ENCODE data around the gene MYO7A.

Gene MYO7A

DNA sequence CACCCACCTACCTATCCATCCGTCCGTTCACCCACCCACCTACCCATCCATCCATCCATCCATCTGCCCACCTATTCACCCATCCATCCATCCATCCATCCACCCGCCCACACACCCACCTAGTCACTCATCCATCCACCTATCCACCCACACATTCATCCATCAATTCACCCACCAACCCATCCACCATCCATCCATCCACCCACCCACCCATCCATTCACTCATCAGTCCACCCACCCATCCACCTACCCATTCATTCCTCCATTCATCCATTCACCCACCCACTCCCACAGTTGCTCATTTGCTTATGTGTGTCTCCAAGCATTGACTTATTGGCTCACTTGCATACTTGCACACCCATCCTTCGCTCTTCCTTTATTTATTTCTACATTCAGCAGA, 50.1 kb downstream of the MYO7A start:
- Histone ChIP-seq H3K27me3 (no peaks in the 10 kb centered on the region), H4K20me1 (no peaks in the 10 kb centered on the region), H3K4me1 (peaks cover 42% of the 10 kb centered on the region), H3K4me3 (no peak overlapping the region), H3K27ac (no peak overlapping the region), H3K9ac (no peak overlapping the region), H3K4me2 (no peak overlapping the region), H3K36me3 (no peaks in the 10 kb centered on the region), H3K9me3 (no peaks in the 10 kb centered on the region)
- TF ChIP-seq Cebpa-rat (IDR thresholded peaks at IDR 0.05): no peak

DNA sequence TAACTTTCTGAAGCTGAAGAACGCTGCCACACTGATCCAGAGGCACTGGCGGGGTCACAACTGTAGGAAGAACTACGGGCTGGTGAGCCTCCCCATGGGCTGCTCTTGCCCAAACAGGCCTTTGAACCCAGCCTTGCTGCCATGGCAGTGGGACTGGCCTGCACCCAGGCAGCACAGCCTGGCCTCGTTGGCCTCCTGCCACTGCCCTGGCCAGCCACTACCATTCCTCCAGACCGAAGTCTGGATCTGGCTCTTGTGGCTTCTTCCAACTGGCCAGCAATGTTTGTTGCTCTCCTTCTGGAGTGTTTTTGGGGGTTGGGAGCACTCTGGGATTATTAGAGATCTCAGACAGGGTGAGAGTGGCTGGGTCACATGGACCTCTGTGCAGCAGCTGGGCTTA, 51.0 kb downstream of the MYO7A start:
- H3K4me2 ChIP-seq: no peak overlapping the region
- no peaks in the 10 kb centered on the region for H4K20me1 ChIP-seq
- H3K27me3 ChIP-seq: no peaks in the 10 kb centered on the region
- peaks cover 35% of the 10 kb centered on the region for H3K4me1 ChIP-seq
- TF ChIP-seq Cebpa-rat (IDR thresholded peaks at IDR 0.05): no peak
- no peaks in the 10 kb centered on the region for H3K36me3 ChIP-seq
- no peaks in the 10 kb centered on the region for H3K9me3 ChIP-seq
- no peak overlapping the region for H3K27ac ChIP-seq
- no peak overlapping the region for H3K9ac ChIP-seq
- H3K4me3 ChIP-seq: no peak overlapping the region

DNA sequence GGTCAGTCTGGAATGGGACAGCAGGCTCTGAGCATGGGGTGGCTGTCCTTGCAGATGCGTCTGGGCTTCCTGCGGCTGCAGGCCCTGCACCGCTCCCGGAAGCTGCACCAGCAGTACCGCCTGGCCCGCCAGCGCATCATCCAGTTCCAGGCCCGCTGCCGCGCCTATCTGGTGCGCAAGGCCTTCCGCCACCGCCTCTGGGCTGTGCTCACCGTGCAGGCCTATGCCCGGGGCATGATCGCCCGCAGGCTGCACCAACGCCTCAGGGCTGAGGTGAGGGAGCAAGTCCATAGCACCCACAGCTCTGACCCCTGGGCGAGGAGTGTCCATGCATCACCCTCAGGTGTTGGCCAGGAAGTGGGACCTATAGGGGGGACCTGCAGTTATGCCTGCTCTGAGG, 51.6 kb downstream of the MYO7A start:
- Histone ChIP-seq H3K9me3 (no peaks in the 10 kb centered on the region), H3K27me3 (no peaks in the 10 kb centered on the region), H3K4me3 (no peak overlapping the region), H3K4me2 (no peak overlapping the region), H3K9ac (no peak overlapping the region), H3K4me1 (peaks cover 29% of the 10 kb centered on the region), H3K27ac (no peak overlapping the region), H4K20me1 (no peaks in the 10 kb centered on the region), H3K36me3 (no peaks in the 10 kb centered on the region)
- no peak for TF ChIP-seq Cebpa-rat (IDR thresholded peaks at IDR 0.05)

DNA sequence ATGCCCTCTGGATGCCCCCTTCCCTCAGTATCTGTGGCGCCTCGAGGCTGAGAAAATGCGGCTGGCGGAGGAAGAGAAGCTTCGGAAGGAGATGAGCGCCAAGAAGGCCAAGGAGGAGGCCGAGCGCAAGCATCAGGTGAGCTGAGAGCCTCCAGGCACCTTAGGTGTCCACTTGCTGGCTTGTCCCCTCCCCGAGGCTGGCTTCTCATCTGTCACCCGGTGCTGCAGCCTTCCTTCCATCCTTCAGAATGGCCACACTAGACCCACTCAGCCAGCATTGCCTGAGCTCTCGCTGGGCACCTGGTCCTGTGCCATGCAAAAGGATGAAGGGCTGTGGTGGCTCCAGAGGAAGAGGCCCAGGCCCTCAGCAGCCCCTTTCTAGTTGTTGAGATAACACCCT, 52.3 kb downstream of the MYO7A start:
- Histone ChIP-seq H3K4me1 (peaks cover 26% of the 10 kb centered on the region), H4K20me1 (no peaks in the 10 kb centered on the region), H3K9ac (no peak overlapping the region), H3K27ac (no peak overlapping the region), H3K4me3 (no peak overlapping the region), H3K9me3 (no peaks in the 10 kb centered on the region), H3K27me3 (no peaks in the 10 kb centered on the region), H3K36me3 (no peaks in the 10 kb centered on the region), H3K4me2 (no peak overlapping the region)
- no peak for TF ChIP-seq Cebpa-rat (IDR thresholded peaks at IDR 0.05)

DNA sequence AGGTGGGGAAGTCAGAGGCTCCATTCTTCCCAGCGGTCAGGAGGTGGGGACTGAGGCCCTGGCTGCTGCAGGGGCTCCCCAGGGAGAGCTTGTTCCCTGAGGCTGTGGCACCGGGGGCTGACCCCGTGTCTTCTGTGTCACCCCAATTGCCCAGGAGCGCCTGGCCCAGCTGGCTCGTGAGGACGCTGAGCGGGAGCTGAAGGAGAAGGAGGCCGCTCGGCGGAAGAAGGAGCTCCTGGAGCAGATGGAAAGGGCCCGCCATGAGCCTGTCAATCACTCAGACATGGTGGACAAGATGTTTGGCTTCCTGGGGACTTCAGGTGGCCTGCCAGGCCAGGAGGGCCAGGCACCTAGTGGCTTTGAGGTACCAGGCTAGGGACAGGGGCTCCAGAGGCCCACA, 53.2 kb downstream of the MYO7A start:
- H3K27me3 ChIP-seq: no peaks in the 10 kb centered on the region
- H3K4me1 ChIP-seq: peaks cover 20% of the 10 kb centered on the region
- no peak overlapping the region for H3K27ac ChIP-seq
- TF ChIP-seq Cebpa-rat (IDR thresholded peaks at IDR 0.05): no peak
- no peaks in the 10 kb centered on the region for H3K9me3 ChIP-seq
- H3K4me3 ChIP-seq: no peak overlapping the region
- no peaks in the 10 kb centered on the region for H3K36me3 ChIP-seq
- no peak overlapping the region for H3K9ac ChIP-seq
- no peak overlapping the region for H3K4me2 ChIP-seq
- no peaks in the 10 kb centered on the region for H4K20me1 ChIP-seq

DNA sequence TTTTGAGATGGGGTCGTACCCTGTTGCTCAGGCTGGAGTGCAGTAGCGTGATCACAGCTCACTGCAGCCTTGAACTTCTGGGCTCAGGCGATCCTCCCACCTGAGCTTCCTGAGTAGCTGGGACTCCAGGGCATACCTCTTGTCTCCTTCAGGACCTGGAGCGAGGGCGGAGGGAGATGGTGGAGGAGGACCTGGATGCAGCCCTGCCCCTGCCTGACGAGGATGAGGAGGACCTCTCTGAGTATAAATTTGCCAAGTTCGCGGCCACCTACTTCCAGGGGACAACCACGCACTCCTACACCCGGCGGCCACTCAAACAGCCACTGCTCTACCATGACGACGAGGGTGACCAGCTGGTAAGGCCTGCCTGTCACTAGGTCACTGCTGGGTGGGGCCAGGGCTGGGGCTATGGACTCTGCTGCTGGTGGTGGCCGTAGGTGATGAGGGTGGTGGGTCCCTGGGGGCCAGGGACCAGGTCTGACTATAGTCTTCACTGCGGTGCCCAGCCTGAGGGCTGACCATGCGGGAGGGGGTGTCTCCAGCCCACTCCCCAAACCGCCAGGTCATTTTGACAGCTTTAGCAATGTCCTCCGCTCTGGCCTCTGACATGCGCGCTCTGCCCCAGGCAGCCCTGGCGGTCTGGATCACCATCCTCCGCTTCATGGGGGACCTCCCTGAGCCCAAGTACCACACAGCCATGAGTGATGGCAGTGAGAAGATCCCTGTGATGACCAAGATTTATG, 53.9 kb downstream of the MYO7A start:
- no peaks in the 10 kb centered on the region for H3K27me3 ChIP-seq
- no peak for TF ChIP-seq Cebpa-rat (IDR thresholded peaks at IDR 0.05)
- no peak overlapping the region for H3K4me2 ChIP-seq
- H3K9ac ChIP-seq: no peak overlapping the region
- H3K9me3 ChIP-seq: no peaks in the 10 kb centered on the region
- no peak overlapping the region for H3K4me3 ChIP-seq
- no peaks in the 10 kb centered on the region for H4K20me1 ChIP-seq
- no peaks in the 10 kb centered on the region for H3K36me3 ChIP-seq
- no peak overlapping the region for H3K27ac ChIP-seq
- peaks cover 13% of the 10 kb centered on the region for H3K4me1 ChIP-seq

DNA sequence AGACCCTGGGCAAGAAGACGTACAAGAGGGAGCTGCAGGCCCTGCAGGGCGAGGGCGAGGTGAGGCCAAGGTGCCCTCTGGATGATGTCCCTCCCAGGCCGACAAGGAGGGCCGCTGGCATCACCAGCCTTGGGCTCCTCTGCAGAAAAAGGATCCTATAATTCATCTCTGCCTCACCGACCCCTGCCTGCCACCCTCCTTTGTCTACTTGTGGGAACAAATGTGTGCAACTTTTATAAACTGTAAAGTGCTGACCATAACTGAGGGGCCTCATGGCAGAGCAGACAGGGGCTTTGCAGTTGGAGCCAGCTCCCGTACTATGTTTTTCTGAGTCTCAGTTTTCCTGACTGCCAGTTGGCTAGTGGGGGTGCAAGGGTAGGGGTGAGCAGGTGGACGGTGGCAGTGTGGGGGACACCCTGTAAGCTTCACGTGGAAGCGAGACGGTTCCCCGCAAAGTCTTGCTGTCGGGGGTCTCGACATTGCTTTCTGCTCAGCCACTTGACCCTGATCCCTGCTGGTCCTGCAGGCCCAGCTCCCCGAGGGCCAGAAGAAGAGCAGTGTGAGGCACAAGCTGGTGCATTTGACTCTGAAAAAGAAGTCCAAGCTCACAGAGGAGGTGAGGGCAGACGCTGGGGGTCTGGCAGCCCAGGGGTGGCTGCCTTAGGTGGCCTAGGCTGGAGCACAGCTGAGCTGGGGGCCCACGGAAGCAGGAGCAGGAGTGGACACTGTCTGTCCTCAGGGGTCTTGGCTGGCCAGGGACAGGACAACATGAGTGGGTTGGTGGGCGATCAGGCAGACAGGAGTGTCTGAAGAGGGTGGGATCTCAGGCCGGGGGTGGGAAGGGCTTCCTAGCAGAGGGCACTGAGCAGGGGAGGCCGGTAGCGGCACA, 54.7 kb downstream of the MYO7A start:
- Histone ChIP-seq H3K4me1 (peaks cover 6% of the 10 kb centered on the region), H4K20me1 (no peaks in the 10 kb centered on the region), H3K9me3 (no peaks in the 10 kb centered on the region), H3K27ac (no peak overlapping the region), H3K4me2 (no peak overlapping the region), H3K36me3 (no peaks in the 10 kb centered on the region), H3K27me3 (no peaks in the 10 kb centered on the region), H3K9ac (no peak overlapping the region), H3K4me3 (no peak overlapping the region)
- no peak for TF ChIP-seq Cebpa-rat (IDR thresholded peaks at IDR 0.05)

DNA sequence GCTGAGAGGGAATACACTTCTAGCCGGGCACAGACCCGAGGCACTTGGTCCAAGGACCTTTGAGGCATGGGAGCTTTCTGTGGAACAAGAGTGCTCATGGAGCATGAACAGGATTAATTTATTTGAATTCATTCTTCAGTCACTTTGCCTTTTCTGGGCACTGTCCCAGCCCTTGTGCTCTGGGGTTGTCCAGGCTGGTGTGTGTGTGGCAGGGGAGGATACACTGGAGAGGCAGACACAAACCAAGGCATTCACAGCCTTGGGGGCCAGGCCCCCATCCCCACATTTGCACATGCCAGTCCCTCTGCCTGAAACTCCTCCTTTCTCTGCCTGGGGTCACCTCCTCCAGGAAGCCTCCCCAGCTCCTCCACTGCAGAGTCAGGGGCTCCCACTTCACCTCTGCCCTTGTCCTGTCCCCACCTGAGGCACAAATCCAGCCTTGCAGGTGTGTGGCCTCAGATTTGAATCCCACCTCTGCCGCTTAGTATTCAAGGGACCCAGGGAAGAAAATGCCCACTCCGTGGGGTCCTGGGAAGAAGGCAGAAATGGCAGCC, 55.5 kb downstream of the MYO7A start:
- Histone ChIP-seq H3K9ac (no peak overlapping the region), H3K4me1 (peaks cover 6% of the 10 kb centered on the region), H3K36me3 (no peaks in the 10 kb centered on the region), H3K4me2 (no peak overlapping the region), H3K4me3 (no peak overlapping the region), H3K27ac (no peak overlapping the region), H3K27me3 (no peaks in the 10 kb centered on the region), H3K9me3 (no peaks in the 10 kb centered on the region), H4K20me1 (no peaks in the 10 kb centered on the region)
- no peak for TF ChIP-seq Cebpa-rat (IDR thresholded peaks at IDR 0.05)

DNA sequence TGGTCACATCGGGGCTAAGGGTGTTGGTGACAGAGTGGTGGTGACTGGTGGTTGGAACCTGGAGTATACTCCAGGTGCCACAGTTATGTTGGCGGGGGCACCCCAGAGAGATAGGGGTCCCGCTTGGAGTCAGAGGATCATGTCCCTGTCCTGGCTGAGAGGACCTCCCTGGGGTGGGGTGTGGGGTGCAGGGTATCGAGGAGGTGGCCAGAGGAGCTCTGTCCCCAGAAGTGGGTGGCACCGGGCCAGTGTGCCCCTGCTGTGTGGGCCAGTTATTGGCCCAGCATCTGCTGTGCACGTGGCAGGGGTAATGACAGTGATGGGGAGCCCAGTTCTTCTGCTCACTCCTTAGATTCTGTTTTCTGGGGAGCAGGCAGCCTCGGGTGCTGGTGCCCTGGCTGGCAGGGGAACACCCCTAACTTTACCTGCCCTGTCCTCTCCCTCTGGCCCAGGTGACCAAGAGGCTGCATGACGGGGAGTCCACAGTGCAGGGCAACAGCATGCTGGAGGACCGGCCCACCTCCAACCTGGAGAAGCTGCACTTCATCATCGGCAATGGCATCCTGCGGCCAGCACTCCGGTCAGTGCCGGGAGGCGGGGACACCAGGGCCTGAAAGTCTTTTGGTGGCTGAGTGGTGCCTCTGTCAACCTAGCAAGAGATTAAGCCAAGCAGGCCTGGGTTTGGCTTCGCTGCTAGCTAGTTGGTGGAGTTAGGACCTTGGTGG, 56.3 kb downstream of the MYO7A start:
- Histone ChIP-seq H3K27me3 (no peaks in the 10 kb centered on the region), H3K27ac (no peak overlapping the region), H3K9ac (no peak overlapping the region), H3K4me1 (peaks cover 6% of the 10 kb centered on the region), H3K36me3 (no peaks in the 10 kb centered on the region), H3K9me3 (no peaks in the 10 kb centered on the region), H3K4me3 (no peak overlapping the region), H4K20me1 (no peaks in the 10 kb centered on the region), H3K4me2 (no peak overlapping the region)
- no peak for TF ChIP-seq Cebpa-rat (IDR thresholded peaks at IDR 0.05)

Measured in BLaER1 (cell line).